ENCODE data around the gene NOM1. TPM values are rescaled to one million over a fixed set of nuclear protein-coding genes. Genes with fewer than 3 reads are reported as not detected.
"Not testable (repeated sequence)": the region's sequence is repeated elsewhere in the genome, so short reads cannot be mapped to it uniquely, and the experiment has no call there.

Gene NOM1
- polyA plus RNA-seq, 2 of the 4 experiments (the other 2 are of a cell fraction) = 15.5 to 17.7 TPM

DNA sequence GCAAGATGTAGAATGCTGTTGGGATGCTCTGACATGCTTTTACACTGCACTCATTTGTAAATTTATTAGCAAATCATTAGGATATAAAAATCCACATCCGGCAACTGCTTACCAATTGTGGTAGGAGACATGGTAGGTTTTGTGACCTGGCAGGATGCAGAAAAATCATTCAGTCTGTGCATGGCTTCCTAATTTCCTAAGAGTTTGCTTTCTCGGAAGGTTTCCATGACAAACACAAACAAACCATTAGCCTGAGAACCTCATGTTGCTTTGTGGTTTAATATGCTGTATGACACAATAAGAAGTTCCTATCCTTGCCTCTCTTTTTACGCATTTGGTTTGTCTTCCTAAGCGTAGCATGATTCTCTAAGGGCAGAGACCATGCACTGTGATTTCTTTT, 41.9 kb upstream of the NOM1 start:
- Histone ChIP-seq H3K4me1 (peaks cover 13% of the 10 kb centered on the region), H3K4me3 (no peak overlapping the region), H3K4me2 (no peak overlapping the region), H3K27ac (no peak overlapping the region), H3K9me3 (no peaks in the 10 kb centered on the region)
- FAIRE-seq (no peak), DNase-seq (ENCODE audit: low read depth in 1 of 2, low spot score in 1 of 2) (no peak), ATAC-seq (no peak)
- POLR2A ChIA-PET = no interaction called here
- TF ChIP-seq EHMT2 (IDR thresholded peaks at IDR 0.05; ENCODE audit: low read depth) (no peak), NR3C1 (IDR thresholded peaks at IDR 0.05) (no peak), ZFP36 (IDR thresholded peaks at IDR 0.05; ENCODE audit: borderline replicate concordance, partially characterized antibody) (no peak)
- TF ChIP-seq, protein P1, sequence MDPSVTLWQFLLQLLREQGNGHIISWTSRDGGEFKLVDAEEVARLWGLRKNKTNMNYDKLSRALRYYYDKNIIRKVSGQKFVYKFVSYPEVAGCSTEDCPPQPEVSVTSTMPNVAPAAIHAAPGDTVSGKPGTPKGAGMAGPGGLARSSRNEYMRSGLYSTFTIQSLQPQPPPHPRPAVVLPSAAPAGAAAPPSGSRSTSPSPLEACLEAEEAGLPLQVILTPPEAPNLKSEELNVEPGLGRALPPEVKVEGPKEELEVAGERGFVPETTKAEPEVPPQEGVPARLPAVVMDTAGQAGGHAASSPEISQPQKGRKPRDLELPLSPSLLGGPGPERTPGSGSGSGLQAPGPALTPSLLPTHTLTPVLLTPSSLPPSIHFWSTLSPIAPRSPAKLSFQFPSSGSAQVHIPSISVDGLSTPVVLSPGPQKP (IDR thresholded peaks at IDR 0.05; ENCODE audit: low read depth, low read length) = no peak
- WGBS (ENCODE audit: missing lambda C conversion rate) = 82% methylated on average over 4 of the region's 4 CpGs
- CTCF ChIA-PET = interaction anchor here (0.7 to 3.0 kb wide), 4 partner anchors 8 to 229 kb away, joined by 3 to 7 read pairs (median 4); no protein-coding TSS in a partner anchor

DNA sequence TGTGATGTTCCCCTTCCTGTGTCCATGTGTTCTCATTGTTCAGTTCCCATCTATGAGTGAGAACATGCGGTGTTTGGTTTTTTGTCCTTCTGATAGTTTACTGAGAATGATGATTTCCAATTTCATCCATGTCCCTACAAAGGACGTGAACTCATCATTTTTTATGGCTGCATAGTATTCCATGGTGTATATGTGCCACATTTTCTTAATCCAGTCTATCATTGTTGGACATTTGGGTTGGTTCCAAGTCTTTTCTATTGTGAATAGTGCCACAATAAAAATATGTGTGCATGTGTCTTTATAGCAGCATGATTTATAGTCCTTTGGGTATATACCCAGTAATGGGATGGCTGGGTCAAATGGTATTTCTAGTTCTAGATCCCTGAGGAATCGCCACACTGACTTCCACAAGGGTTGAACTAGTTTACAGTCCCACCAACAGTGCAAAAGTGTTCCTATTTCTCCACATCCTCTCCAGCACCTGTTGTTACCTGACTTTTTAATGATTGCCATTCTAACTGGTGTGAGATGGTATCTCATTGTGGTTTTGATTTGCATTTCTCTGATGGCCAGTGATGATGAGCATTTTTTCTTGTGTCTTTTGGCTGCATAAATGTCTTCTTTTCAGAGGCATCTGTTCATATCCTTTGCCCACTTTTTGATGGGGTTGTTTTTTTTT, 39.8 kb upstream of the NOM1 start:
- H3K4me3 ChIP-seq; H3K27ac ChIP-seq; H3K4me1 ChIP-seq; FAIRE-seq; H3K4me2 ChIP-seq; DNase-seq (ENCODE audit: low read depth in 1 of 2, low spot score in 1 of 2); ATAC-seq; POLR2A ChIA-PET; CTCF ChIA-PET; H3K9me3 ChIP-seq: not testable (repeated sequence)
- 50% methylated on average over 3 of the region's 3 CpGs for WGBS (ENCODE audit: missing lambda C conversion rate)

DNA sequence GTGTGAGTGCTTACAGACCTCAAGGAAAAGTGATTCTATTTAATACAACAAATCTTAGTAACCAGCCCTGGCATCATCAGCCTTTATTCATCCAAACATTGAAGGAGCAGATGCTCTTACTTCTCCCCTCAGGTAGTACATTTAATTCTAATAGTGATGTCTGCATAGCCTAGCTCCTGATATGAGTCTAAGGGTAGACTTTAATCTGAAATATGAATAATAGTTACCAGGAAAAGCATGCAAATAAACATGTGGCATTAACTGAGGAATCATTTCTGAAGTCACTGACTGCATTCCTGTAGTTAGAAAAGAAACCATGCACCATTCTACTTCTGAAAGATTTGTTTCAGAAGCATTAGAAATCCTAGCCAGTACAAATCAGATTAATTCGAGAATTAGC, 30.9 kb upstream of the NOM1 start:
- POLR2A ChIA-PET = no interaction called here
- Histone ChIP-seq H3K27ac (no peak overlapping the region), H3K4me2 (no peak overlapping the region), H3K4me3 (no peak overlapping the region), H3K4me1 (no peaks in the 10 kb centered on the region), H3K9me3 (no peaks in the 10 kb centered on the region)
- WGBS (ENCODE audit: missing lambda C conversion rate) = 5% methylated on average over 1 of the region's 1 CpG
- FAIRE-seq = no peak
- CTCF ChIA-PET = interaction anchor here (1.3 kb wide), 1 partner anchor 31 kb away, joined by 4 read pairs; the partner anchor contains the start of gene NOM1
- DNase-seq (ENCODE audit: low read depth in 1 of 2, low spot score in 1 of 2) = no peak
- no peak for TF ChIP-seq JUN (IDR thresholded peaks at IDR 0.05)
- no peak for TF ChIP-seq TP53 (CRISPR knock-in tag; IDR thresholded peaks at IDR 0.05)
- TF ChIP-seq GATA3 (IDR thresholded peaks at IDR 0.05; ENCODE audit: borderline replicate concordance) = no peak
- TF ChIP-seq, protein P2, sequence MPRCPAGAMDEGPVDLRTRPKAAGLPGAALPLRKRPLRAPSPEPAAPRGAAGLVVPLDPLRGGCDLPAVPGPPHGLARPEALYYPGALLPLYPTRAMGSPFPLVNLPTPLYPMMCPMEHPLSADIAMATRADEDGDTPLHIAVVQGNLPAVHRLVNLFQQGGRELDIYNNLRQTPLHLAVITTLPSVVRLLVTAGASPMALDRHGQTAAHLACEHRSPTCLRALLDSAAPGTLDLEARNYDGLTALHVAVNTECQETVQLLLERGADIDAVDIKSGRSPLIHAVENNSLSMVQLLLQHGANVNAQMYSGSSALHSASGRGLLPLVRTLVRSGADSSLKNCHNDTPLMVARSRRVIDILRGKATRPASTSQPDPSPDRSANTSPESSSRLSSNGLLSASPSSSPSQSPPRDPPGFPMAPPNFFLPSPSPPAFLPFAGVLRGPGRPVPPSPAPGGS (IDR thresholded peaks at IDR 0.05) = no peak
- TF ChIP-seq, protein P1 (IDR thresholded peaks at IDR 0.05; ENCODE audit: low read depth, low read length) = no peak
- no peak for TF ChIP-seq KDM5A (IDR thresholded peaks at IDR 0.05)
- TF ChIP-seq MAFK (IDR thresholded peaks at IDR 0.05; ENCODE audit: partially characterized antibody) = no peak
- no peak for TF ChIP-seq ESRRA (IDR thresholded peaks at IDR 0.05; ENCODE audit: borderline replicate concordance, low read length)
- TF ChIP-seq RCOR1 (IDR thresholded peaks at IDR 0.05; ENCODE audit: low read depth, low read length) = no peak
- no peak for TF ChIP-seq MYC (IDR thresholded peaks at IDR 0.05; ENCODE audit: borderline replicate concordance, low read length)
- no peak for TF ChIP-seq NR3C1 (IDR thresholded peaks at IDR 0.05)
- ATAC-seq = no peak

DNA sequence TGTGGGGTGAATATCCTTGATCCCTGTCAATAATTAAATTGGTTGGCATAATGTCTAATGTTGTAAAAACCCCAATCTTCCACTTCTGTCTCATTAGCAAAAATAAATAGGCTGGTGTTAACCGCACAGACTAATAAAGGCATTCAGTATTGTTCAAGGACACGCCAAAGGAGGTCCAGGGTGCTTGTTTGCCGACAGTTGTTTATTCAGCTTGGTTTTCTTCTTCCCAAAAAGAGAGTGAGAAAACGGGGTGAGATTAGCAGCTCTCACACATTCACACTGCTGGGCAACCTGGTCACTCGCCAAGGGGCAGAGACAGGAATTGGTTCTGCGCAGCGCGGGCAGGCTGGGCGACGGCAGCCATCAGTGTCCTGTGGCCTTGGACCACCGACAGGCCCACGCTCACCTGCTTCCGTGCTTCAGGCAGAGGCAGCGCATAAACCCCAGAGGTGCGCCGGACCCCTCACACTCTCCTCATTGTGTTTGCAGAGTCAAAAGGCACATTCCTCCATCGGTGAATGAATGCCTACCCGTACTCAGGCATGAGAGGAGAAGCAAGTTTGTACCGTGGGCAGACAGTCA, 30.3 kb upstream of the NOM1 start:
- no peaks in the 10 kb centered on the region for H3K4me1 ChIP-seq
- WGBS (ENCODE audit: missing lambda C conversion rate) = 81% methylated on average over 19 of the region's 19 CpGs
- H3K4me2 ChIP-seq = no peak overlapping the region
- ChIA-PET CTCF (no interaction called here), POLR2A (no interaction called here)
- ATAC-seq (no peak; a peak in 1 of 6 replicates), DNase-seq (ENCODE audit: low read depth in 1 of 2, low spot score in 1 of 2) (no peak), FAIRE-seq (no peak)
- TF ChIP-seq, protein P3, sequence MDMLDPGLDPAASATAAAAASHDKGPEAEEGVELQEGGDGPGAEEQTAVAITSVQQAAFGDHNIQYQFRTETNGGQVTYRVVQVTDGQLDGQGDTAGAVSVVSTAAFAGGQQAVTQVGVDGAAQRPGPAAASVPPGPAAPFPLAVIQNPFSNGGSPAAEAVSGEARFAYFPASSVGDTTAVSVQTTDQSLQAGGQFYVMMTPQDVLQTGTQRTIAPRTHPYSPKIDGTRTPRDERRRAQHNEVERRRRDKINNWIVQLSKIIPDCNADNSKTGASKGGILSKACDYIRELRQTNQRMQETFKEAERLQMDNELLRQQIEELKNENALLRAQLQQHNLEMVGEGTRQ (IDR thresholded peaks at IDR 0.05) = no peak
- TF ChIP-seq ZNF302 (CRISPR knock-in tag; IDR thresholded peaks at IDR 0.05) = no peak
- H3K4me3 ChIP-seq = no peak overlapping the region
- H3K9me3 ChIP-seq = no peaks in the 10 kb centered on the region
- no peak overlapping the region for H3K27ac ChIP-seq

Data from A549 (cell line).